HG03520 (cell line): Measurements from ENCODE around the gene PHF21A.
A peak's percentile ranks its signal among the peaks of the same experiment; 100 is the strongest.

Experiments used
- ATAC-seq: cut with Tn5 transposase; IDR thresholded peaks from one replicate; pipeline ENCODE4 v1.9.1; 2021; ENCODE audit warnings: mild to moderate bottlenecking, moderate library complexity; ENCODE audit not compliant: unreplicated experiment

PHF21A gene

DNA sequence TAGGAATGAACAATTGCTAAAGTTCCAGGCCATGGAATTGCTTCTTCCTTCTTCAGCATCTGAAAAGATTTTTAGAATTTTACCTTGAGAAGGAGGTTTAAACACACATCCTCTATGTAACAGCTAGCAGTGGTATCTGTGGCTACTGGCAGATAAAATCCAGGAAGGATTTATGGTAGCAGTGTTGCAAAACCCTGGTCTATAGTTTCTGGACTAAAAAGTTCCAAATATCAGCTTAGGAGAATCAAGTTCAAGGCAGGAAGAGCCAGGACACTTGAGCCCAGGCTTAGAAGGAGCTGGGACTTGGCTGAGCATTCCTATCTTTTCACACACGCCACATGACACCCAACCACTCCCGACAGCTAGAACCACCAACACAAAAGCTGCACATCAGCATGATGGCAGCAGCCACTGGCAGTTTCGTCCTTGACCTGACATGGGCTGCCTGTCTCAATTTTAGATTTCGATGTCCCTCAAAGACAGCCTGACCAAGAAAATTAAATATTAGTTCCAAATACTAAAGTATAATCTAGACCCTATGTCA lies 184.7 kb downstream of the PHF21A start:
- ATAC-seq = no peak

- ATAC-seq = no peak
Observed at GRCh38 chr11:45935349-45936064, 185.7 kb downstream of the PHF21A start.

GRCh38 chr11:45934580-45935318 lies 186.5 kb downstream of the PHF21A start:
- ATAC-seq = no peak

DNA sequence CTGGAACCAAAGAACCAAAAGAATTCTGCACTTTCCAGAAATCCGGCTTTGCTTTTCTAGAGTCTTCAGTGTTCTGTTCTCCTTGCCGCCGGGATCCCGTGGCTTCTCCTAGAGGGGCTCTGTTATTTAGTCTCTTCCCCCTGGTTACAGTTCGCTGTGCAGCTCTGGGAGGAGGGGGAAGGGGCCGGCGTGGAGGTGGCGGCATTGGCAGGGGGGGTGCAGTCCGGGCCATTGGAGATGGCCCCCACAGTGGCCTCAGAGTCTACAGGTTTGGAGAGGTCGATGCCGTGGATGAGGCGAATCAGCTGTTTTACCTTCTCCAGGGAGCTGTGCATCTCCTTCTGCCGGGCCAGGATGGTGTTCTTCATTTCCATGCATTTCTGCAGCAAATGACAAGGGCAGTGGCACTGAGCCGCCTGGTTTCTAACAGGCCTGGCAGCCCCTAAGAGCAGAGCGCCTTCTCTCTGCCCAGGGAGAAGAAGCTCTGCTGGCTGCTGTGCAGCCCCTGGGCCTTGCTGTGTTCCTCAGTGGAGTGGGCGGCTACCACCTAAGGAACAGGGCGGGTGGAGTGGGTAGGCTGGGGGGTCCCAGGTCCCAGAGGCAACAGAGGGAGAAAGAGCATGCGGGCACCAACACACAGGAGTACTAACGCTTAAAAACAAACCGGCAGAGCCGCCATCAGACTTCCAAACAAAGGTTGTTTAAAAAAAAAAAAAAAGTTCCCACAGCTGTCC lies 187.2 kb downstream of the PHF21A start:
- no peak for ATAC-seq

GRCh38 chr11:45933131-45933831 lies 188.0 kb downstream of the PHF21A start:
- ATAC-seq = no peak

DNA sequence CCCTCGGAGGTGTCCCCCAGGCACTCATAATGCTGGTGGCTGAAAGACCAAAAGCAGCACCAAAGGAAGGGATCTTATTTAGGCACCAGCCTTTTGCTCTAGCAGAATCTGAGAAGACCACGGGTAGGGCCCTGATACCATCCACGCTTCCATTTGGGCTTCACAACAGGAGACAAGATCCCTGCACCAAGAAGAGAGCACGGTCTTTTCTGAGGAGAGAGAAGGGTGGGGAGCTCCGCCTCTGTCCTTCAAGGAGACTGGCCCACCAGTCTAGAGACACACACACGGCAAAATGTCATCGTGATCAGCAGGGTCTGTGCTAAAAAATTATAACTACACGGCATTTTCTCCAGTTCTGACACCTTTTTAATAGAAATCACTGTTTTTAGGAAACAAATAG lies 189.0 kb downstream of the PHF21A start:
- ATAC-seq = no peak

DNA sequence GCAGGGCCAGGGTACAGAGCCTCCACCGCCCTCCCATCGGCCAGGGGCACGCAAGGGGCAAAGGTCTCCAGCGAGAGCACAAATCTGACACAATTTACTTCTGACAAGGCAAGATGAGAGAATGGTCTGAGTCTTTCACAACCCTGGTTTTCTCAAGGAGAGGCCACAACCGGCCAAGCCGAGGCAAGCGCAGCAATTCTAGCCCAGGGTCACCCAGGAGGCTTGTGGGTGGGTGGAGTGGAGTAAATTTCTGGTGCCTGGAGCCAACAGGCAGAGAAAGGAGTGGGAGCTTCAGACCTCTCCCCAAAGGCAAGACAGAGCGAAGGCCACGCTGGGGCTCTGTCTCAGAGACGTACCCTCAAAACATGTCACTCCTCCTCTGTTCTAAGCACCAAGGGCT lies 189.5 kb downstream of the PHF21A start:
- no peak for ATAC-seq

DNA sequence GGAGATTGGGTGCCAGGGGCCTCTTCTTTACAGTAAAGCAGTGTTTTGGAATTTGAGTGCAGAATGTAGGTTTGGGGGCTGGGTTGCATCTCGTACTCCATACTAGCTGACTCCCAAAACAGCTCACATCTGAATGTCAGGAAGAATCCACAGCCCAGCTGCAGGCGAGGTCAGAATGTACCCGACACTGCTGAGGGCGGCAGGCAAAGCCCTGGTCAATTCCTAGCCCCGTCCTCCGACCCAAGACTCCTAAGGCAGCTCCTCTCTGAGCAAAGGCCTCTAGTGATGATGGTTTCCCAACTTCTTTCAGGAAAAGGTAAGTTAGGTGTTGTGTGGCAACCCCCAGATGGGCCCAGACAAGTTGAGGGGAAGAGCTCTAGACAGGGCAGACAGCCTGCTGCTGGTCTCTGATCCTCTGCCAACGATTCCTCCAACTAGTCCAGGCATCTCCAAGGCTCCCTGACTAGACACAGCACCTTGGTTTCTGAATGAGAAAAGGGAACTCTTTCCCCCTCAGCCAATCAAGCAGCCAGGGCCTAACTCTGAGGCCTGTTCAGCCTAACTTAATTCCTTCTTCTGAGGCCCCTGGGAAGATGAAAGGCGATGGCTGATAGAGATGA lies 190.2 kb downstream of the PHF21A start:
- no peak for ATAC-seq

DNA sequence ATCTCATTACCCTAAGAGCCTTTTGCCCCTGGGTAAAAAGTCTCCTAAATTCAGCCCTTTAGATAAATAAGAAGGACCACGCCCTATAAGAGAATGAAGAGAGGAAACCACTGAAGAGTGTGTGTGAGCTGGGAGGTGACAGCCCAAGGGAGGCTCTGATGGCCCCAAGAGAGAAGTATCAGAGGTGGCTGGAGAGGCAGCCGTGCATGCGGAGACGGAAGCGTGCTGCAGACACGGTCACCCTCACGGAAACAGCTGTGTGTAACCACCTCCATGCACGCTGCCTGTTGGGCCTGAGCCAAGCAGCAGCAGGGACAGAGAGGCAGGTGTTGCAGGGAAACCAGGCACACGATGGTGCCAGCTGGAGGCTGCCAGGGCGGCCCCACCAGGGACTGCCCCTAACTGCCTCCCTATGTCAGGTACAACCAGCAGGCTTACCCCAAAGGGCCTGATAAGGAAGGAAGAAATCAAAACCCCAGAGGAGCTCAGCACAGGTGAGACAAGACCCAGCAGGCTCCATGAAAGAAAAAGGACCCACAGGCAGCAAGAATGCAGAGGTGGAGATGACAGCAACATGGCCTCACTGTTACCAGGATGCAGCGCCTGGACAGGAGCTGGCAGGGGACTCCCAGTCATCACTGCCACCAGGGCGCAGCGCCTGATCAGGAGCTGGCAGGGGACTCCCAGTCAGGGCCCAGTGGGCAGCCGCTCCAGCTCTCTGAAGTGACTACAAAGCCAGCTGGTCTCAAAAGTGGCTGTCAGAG lies 191.0 kb downstream of the PHF21A start:
- ATAC-seq = peak; percentile 92

- ATAC-seq = peak; percentile 12
Observed at GRCh38 chr11:45929486-45930030, 191.7 kb downstream of the PHF21A start.

- no peak for ATAC-seq
Observed at GRCh38 chr11:45928535-45929215, 192.6 kb downstream of the PHF21A start.

- ATAC-seq = no peak
Observed at GRCh38 chr11:45927684-45928413, 193.4 kb downstream of the PHF21A start.

GRCh38 chr11:45927332-45927683 lies 193.9 kb downstream of the PHF21A start:
- ATAC-seq = no peak

GRCh38 chr11:45926536-45927331 lies 194.5 kb downstream of the PHF21A start:
- no peak for ATAC-seq

DNA sequence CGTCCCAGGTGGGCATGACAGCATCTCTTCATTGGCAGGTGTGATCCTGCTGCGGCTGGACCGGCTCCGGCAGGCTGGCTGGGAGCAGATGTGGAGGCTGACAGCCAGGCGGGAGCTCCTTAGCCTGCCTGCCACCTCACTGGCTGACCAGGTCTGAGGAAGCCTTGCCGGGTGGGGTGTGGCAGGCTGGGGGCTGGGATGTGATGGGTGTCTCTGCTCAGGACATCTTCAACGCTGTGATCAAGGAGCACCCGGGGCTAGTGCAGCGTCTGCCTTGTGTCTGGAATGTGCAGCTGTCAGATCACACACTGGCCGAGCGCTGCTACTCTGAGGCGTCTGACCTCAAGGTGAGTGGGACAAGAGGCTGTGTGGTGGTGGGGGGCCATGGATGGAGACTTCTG lies 195.3 kb downstream of the PHF21A start:
- ATAC-seq = no peak

GRCh38 chr11:45925550-45925949 lies 195.7 kb downstream of the PHF21A start:
- ATAC-seq = no peak

DNA sequence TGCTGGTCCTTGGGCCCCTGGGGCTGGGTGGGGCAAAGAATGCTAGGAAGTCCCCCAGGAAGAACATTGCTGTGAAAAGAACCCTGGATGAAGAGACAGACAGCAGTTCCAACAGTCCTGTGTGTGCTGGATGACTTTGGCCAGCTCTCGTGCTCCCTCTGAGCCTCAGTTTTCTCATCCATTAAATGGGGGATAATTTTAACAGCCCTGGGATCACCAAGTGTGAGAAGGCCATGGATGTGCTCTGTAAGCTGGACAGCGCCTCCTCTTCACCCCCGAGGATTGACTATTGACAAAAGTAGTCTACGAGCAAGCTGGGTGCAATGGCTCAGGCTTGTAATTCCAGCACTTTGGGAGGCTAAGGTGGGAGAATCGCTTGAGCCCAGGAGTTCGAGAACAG lies 196.3 kb downstream of the PHF21A start:
- ATAC-seq = no peak
